Measurements from ENCODE around the gene TTBK1.

TTBK1 gene

DNA sequence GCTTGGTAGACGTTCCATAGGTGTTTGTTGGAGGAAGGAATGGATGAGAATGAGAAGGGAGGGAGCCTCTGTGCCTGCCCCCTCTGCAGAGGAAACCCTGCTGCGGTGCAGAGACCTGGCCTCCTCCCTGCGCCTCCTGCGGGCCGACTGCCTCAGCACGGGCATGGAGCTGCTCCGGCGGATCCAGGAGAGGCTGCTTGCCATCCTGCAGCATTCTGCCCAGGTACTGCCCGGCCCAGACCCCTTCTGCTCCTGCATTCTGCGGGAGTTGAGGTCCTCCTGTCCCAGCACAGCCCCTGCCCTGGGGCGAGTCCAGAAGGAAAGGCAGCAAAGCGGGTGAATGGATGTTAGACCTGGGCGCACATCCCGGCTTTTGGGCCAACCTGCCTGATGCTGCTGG, 20.1 kb upstream of the TTBK1 start:
- no peak for DNase-seq (ENCODE audit: low spot score)

DNA sequence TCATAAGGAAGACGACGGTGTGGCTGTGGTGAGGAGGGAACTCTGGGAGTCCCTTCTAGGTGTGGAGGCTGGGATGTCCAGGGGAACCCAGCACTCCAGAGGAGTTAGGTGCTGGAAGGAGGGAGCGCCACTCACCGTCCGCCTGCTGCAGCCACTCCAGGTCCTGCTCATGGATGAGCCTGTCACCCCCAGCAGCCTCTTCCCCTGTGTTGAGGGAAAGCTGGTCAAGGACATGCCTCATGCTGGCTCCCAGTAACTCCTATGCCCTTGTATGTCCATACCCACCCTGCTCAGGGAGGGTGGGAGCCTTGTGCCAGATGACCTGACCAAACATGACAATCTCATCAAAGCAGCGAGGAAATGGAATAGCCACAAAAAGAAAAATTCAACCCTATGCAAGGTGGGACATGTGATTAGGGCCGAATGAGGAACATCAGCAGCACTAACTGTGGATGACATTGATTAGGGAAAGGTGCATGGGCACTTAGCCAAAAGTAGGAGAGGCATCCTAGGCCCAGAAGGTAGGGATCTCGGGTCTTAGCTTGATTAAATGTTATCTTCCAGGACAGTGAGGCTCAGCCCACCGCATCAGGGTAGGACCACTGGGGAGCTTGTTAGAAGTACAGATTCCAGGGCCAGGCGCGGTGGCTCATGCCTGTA, 17.0 kb upstream of the TTBK1 start:
- DNase-seq (ENCODE audit: low spot score) = no peak

DNA sequence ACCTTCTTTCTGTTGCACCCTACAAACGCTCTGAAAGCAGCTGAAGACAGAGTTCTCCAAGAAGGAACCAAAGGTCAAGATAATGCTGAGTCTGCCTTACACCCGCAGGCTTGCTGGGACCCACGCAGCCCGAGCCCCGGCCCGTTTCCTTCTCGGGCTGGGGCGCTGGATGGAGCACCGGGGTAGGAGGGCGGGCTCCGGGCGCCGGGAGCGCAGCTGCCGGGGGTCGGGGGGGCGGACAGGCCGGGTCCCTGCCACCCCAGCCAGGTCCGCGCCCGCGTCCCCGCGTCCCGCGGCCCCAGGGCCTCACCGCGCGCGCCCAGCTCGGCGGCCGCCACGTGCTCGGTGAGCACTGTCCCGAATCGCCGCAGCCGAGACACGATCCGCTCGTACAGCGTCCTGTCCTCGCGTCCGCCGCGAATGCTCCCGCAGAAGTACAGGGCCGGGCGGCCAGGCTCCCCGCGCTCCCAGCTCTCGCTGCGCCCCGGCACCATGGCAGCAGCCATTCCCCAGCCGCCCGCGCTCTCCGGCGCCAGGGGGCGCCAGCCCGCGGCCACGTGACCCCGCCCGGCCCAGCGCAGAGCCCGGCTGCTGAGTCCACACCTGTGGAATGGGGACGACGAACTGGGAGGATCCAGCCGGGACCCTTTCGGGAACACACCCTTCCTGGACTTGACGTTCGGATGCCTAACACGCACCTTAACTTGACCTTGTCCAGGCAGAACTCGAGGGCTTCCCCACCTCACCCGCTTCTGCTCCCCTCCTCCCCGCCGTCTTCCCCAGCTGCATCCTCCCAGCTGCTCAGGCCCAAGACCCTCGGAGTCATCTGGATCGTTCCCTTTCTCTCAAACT, 14.1 kb upstream of the TTBK1 start, which contains the start of gene DNPH1:
DNPH1 (minus strand) TSS at position 531 of the 852 bp plus-strand sequence; CDS start at position 506, 25 bp downstream.
- peak; percentile 95 for DNase-seq (ENCODE audit: low spot score)

DNA sequence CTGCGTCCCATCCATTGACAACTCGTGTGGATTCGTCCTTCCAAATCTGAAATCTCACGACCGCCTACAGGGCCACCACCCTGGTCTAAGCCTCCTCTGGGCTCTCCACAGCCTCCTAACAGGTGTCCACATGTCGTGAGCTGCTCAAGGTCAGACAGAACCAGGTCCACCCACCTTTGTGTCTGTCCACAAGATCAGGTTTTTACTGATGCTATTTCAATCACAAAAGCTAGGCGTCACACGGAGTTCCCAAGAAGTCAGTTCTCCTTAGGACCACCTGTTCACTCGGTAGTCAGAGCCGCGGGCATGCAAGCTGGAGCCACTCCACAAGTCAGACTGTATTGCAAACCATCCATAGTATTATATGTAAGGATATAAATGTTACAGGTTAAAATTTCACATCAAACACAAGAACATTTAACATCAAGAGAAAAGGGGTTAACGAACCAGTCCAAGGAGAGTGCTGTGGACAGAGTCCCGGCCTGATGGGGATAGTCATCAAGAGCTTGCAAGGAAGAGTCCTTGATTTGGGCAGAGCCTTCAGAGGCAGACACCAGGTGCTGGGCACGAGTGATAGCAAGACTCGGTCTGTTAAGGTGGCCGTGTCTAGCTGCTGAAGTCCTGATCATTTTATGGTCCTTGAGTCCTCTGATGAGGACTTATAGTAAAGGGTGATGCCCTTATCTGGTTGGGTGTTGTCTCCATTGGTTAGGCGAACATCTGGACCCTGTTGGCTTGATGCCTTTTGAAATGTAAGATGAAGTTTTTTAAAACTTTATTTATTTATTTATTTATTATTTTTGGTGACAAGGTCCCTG, 13.3 kb upstream of the TTBK1 start:
- DNase-seq (ENCODE audit: low spot score) = no peak

DNA sequence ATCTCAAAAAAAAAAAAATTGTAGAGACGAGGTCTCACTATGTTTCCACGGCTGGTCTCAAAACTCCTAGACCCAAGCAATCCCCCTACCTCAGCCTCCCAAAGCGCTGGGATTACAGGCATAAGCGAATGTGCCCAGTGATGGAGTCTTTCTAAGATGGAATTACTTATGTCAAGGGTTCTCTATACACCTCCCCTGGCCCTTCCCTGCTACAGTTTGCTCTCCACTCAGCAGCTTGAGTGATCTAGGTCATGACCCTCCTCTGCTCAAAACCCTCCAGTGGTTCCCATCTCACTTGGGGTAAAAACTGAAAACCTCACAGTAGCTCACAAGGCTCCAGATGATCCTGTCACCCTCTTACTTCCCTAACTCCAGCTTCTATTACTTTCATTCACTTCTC, 12.2 kb upstream of the TTBK1 start:
- DNase-seq (ENCODE audit: low spot score) = no peak

DNA sequence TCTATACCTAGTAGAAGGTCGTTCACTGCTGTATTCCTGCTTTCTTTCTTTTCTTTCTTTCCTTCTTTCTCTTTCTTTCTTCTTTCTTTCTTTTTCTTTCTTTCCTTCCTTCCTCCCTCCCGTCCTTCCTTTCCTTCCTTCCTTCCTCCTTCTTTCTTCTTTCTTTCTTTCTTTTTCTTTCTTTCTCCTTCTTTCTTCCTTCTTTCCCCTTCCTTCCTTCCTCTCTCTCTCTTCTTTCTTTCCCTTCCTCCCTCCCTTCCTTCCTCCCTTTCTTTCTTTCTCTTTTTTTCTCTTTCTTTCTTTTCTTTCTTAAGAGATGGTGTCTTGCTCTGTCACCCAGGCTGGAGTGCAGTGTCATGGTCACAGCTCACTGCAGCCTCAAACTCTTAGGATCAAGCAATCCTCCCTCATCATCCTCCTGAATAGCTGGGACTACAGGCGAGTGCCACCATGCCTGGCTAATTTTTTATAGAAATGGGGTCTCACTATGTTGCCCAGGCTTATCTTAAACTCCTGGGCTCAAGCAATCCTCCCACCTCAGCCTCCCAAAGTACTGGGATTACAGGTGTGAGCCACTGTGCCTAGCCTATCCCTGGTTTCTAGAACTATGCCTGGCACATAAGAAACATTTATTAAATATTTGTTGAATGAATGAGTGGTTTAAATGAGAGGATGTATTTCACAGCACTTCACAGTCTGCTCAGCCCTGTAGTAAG, 11.4 kb upstream of the TTBK1 start:
- no peak for DNase-seq (ENCODE audit: low spot score)

DNA sequence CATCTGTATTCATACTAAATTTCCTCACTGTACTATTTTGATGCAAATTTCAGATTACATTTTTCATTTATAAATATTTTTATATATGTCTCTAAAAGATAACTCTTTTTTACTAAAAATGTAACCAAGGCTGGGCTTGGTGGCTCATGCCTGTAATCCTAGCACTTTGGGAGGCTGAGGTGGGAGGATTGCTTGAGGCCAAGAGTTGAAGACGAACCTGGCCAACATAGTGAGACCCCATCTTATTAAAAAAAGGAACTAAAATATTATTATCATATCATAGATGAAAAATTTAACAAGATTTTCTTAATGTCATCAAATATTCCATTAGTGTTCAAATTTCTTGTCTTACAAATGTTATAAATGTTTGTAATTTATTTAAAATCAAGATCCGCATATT, 7.4 kb upstream of the TTBK1 start:
- DNase-seq (ENCODE audit: low spot score) = no peak

DNA sequence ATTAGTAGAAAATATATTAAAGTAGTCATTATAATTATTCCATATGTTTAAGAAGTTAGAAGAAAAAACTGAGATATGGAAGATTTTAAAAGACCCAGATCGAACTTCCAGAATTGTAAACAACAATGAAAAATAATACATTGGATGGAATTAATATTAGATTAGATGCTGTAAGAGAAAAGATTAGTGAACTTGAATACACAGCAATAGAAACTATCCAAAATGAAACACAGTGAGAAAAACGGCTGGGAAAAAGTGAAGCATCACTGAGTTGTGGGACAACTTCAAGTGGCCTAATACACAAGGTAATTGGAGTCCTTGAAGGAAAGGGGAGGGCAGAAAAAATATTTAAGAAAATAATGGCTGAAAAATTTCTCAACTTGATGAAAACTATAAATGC, 4.2 kb upstream of the TTBK1 start:
- DNase-seq (ENCODE audit: low spot score) = no peak

DNA sequence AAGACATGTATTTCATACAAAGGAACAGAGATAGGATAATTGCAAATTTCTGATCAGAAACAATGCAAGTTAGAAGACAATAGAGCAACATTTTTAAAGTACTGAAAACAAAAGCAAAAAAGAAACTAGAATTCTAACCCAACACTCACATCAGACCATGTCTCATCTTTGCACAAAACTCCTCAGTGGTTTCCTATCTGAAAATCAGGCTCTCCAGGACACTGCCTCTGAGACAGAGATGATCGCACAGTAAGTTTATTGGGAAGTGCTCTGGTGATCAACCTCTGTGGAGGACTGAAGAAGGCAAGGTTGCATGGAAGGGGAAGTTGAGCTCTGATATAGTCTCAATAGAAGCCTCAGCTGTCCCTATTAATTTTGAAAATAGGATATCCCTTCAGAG, 2.3 kb upstream of the TTBK1 start:
- no peak for DNase-seq (ENCODE audit: low spot score)

DNA sequence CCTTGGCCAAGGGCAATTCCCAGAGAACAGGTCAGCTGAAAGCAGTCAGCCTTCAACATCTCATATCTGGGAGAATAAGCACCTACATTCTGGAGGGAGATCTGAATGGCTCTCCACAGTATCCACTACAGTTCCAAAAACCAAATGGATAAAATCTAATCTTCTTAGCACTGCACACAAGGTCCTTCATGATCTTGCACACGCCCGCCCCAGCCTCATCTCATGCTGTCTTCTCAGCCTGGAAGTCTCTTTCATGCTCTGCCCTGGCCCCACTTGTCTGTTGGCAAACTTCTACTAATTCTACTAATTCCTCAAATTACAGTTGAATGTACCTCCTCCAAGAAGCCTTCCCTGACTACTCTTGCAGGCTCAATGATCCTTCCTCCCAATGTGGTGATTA, 1.8 kb upstream of the TTBK1 start:
- DNase-seq (ENCODE audit: low spot score) = no peak

DNA sequence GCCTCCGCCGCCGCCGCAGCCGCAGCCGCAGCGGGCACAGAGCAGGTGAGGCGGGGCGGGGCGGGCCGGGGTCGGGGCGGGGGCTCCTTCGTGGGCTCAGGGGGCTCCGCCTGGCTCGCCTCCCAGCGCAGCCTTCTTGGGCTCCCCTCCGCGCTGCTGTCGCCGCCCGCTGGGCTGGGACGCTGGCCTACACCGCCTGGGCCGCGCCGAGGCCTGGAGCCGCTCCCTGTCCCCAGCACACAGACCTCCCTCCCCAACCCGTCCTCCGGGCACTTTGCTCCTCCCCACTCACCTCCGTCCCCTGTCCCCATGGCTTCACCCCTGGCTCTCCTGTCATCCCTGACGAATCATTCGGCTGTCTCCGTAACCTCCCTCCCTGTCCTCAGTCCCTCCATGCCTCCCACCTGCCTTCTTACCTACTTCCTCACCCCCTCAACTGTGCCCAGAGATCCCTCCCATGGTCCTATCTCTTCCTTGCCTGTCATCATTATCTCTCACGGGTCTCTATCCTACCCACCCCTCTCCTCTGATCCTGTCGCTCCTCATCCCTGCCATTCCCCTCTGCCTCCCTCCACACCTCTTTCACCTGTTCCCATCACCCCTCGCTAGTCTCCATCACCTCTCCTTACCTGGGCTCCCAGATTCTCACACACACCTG, 512 bp downstream of the TTBK1 start:
- DNase-seq (ENCODE audit: low spot score) = no peak

DNA sequence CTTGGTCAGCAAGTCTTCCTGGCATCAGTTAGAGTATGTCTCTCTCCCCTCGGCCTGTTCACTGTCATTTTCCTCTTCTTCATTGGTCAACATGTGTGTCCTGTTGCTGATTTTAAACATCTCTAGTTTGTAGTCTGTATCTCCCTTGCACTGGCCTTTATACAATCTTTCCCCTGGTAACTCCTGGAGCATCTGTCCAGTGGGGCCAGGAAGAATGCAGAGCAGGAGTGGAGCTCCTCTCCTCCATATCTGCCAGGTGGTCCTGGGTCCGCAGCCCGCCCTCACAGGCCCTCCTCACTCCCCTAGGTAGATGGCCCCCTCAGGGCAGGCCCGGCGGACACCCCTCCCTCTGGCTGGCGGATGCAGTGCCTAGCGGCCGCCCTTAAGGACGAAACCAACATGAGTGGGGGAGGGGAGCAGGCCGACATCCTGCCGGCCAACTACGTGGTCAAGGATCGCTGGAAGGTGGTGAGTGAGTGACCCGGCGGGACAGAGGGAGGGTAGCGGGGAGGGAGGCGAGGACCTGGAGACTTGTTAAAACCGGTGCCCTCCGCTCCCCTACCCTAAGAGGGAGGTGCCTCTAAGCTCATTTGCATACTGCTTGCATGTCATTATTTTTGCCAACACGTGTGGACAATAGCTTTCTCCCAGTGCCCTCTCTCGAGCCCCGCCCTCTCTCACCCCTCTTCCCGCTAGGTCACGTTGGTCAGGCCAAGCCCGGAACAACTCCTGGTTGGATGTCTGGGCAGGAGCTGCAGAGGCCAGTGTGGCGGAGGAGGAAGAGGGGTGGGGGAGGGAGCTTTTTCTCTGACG, 3.2 kb downstream of the TTBK1 start:
- no peak for DNase-seq (ENCODE audit: low spot score)

DNA sequence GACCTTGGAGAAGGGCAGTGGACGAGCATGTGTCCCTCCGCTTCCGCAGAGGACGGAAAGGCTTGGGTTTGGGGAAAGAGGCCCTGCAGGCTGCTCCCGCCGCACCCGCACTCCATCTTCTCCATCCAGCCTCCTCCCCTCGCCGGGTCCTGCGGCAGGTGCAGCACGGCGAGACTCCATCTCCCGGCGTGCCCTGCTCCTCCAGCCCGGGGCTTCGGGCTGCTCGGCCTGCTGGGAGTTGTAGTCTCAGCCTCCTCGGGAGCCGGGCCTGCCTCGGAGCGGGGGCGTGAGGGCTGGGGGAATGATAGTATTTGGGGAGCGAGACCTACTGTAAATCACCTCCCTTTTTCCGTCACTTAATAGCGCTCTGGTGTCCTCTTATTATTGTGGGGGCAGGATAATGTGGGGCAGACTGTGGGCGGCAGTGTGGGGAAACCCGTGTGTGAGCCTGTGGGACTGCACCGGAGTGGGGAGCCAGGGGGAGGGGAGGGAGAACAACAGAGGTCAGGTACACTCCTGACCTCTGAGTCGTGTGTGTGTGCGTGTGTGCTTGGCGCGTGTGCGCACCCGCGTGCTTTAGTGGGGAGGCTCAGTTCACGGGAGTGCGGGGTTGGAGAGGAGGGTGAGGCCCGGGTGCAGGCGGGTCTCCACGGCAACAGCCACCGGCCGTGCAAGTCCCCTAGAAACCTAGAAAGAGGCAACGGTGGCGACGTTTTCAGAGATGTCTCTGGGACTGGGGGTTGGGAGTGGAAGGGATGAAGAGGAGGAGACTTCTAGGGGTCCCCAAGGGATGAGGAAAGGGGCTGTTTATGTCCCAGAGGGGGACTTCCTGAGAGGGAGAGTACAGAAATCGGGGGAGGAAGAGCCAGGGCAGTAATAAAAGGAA, 4.1 kb downstream of the TTBK1 start:
- DNase-seq (ENCODE audit: low spot score) = peak; percentile 91

DNA sequence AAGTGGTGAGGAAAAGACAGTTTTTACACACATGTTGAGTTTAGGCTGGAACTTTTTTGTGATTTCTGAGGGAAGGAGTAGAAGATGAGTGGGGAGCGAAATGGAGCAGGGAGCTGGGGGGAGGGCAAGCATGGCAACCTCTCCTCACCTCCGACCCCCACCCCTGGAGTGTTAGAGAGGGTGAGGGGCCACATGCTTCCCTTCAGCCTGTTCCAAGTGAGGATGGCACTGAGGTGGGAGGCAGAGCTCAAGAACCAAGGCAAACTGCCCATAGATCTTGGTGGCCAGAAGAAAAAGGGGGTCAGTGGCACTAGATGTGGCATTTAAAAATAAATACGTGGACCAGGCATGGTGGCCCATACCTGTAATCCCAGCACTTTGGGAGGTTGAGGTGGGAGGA, 4.8 kb downstream of the TTBK1 start:
- no peak for DNase-seq (ENCODE audit: low spot score)

DNA sequence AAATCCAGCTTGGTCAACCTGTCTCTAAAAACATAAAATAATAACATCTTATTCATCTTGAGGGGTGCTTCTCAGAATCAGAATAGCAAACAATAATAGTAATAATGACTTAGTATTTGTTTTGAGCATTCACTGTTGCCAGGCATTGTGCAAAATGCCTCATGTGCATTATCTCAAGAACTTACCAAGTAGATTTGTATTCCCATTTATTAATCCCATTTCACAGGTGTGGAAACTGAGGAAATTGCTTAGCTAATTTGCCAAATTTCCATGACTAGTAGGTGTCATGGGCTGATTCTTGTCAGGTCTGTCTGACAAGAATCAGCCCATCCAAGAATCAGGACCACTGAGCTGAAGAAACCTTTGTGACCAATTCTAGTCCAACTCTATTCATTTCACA, 5.5 kb downstream of the TTBK1 start:
- DNase-seq (ENCODE audit: low spot score) = no peak

DNA sequence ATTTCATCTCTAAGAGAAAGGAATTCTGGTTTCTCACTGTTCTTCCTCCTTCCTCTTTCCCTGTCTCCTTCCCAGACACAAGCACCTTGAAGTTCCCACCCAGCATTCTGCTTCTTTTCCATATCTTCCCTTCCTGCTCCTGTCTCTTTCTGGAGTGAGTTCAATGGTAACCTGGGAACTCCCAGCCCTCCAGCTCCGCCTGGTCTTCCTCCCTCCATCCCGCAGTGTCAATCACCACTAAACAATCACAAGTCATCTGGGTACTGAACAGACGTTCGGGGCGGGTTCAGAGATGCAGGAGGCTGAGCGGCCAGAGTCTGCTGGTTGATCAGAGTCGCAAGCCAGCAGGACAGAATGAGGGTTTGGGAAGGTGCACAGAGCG, 7.7 kb downstream of the TTBK1 start:
- no peak for DNase-seq (ENCODE audit: low spot score)

DNA sequence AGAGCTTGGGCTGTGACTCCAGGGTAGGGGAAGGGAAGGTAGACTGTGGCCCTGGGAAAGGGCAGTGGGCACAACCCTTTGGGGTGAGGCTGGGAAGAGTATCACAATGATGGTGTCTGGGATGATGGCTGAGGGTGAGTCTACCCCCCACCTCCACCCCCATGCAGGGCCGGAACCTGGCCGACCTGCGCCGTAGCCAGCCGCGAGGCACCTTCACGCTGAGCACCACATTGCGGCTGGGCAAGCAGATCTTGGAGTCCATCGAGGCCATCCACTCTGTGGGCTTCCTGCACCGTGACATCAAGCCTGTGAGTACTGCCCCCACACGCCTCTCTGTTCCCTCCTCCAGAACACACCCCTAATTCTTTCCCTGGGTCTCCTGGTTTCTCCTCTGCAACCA, 10.1 kb downstream of the TTBK1 start:
- no peak for DNase-seq (ENCODE audit: low spot score)

DNA sequence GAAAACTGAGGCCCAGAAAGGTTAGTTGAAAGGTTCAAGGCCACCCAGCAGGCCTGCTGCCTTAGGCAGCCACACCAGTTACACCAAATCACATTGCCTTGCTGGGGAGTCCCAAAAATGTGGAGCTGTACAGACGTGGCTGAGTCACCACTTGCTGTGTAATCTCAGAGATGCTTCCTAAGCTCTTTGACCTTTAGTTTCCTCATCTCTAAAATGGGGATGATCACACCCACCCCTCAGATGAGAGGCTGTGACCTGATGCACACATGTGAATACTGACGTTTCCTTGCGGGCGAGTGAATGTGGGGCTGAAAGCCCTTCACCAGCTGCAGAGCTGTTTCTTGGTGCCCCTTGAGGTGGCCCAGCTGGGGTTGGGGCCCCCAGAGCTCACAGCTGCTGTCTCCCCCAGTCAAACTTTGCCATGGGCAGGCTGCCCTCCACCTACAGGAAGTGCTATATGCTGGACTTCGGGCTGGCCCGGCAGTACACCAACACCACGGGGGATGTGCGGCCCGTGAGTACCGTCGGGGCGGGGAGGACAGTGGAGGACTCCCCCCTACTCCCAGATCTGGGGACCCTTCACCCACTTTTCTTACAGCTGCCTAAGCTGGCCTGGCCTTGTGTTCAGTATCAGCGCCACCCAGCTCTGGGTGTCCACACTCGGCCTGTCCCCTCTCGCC, 11.0 kb downstream of the TTBK1 start:
- DNase-seq (ENCODE audit: low spot score) = peak; percentile 57

DNA sequence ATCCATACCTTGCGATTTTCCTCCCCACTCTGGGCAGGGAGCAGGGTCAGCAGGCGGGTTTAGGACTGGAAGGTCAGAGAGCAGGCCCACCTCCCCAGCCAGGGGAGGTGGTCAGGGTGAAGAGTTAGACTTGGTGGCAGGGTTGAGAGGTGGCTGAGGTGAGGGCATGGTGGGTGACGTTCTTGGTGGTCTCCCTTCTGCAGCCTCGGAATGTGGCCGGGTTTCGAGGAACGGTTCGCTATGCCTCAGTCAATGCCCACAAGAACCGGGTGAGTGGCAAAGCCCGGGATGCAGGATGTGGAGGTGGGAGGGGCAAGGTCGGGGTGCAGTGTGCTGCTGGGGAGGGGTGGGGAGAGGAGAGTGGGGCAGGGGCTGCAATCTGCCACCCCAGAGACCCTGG, 11.6 kb downstream of the TTBK1 start:
- DNase-seq (ENCODE audit: low spot score) = no peak

All from AG20443 (cell line).